Kidney (tissue), 14 donors: ENCODE data around the gene PDE10A. TPM values are rescaled to one million over a fixed set of nuclear protein-coding genes. Genes with fewer than 3 reads are reported as not detected.

Source experiments
- DNase-seq, 5 donors: peaks; one replicate each; pipeline ENCODE4 v3.0.0-alpha.2; 2013 to 2020
- FAIRE-seq: peaks from 2 replicates; lab custom pipeline; 2012; peaks lifted over from hg19 to GRCh38; lab: Jason Lieb, UNC
- H3K27ac ChIP-seq, 2 donors: one replicate each; pipeline ENCODE4 v1.7.0; 2013; ENCODE audit warnings: low read depth in 2 of 2, low read length in 2 of 2, inconsistent platforms in 1 of 2
- H3K27me3 ChIP-seq: one replicate; pipeline ENCODE4 v1.7.1; 2013; ENCODE audit warnings: low read length, inconsistent platforms; ENCODE audit not compliant: control insufficient read depth, insufficient read depth
- H3K36me3 ChIP-seq, 3 donors: one replicate each; pipeline versions ENCODE4 v1.7.0 to v1.7.1; 2013; ENCODE audit warnings: low read length in 3 of 3, control low read depth in 1 of 3, inconsistent platforms in 1 of 3; ENCODE audit not compliant: insufficient read depth in 3 of 3, control insufficient read depth in 2 of 3
- H3K4me1 ChIP-seq, 3 donors: one replicate each; pipeline versions ENCODE4 v1.7.0 to v1.7.1; 2013; ENCODE audit warnings: low read length in 3 of 3, inconsistent platforms in 1 of 3, low read depth in 1 of 3; ENCODE audit not compliant: control insufficient read depth in 2 of 3, insufficient read depth in 2 of 3
- H3K4me3 ChIP-seq, 3 donors: one replicate each; pipeline versions ENCODE4 v1.7.0 to v1.8.1; 2013; ENCODE audit warnings: low read length in 3 of 3, control low read depth in 1 of 3, inconsistent platforms in 1 of 3
- H3K9ac ChIP-seq, 3 donors: one replicate each; pipeline versions ENCODE4 v1.7.0 to v1.7.1; 2013; ENCODE audit warnings: low read length in 3 of 3, control low read depth in 1 of 3, inconsistent platforms in 1 of 3
- H3K9me3 ChIP-seq, 3 donors: one replicate each; pipeline versions ENCODE4 v1.7.0 to v1.7.1; 2013; ENCODE audit warnings: low read length in 3 of 3, control low read depth in 1 of 3, inconsistent platforms in 1 of 3; ENCODE audit not compliant: control insufficient read depth in 2 of 3, insufficient read depth in 1 of 3
- CTCF ChIP-seq: IDR thresholded peaks from 3 replicates; pipeline ENCODE4 v1.5.1; 2012; ENCODE audit warnings: mild to moderate bottlenecking, moderate library complexity, borderline replicate concordance; ENCODE audit not compliant: insufficient read depth; ENCODE audit errors: extremely low read depth
- intact Hi-C: fragments of 100-400 bp; cut with DNase I; formaldehyde crosslinking; loops from one replicate; pipeline ENCODE4 v1.11.1; 2022
- polyA plus RNA-seq: library from polyadenylated mRNA; stranded (reverse); fragments of 350-450 nt; fragmentation: Illumina TruSeq; extraction: RNeasy Lipid Tissue Mini Kit (QIAGEN cat#74804); gene quantifications from one replicate; pipeline ENCODE4 v1.2.3, GENCODE V29; 2014; ENCODE audit warnings: low read depth, low replicate concordance; ENCODE audit not compliant: insufficient read depth
- total RNA-seq: library from RNA; stranded (reverse); fragmentation: NEBNext Ultra II Directional; extraction: Animal tissue kit (Norgen Biotek cat#: 25700); gene quantifications from one replicate; pipeline ENCODE4 v1.2.1, GENCODE V29; 2021
- donor health status: control.
- donor health status: control.
- donor health status: control.
- donor health status: control.
- donor health status: control.
- donor health status: DM: yes; HTN: yes; CAD: no.
- donor health status: Normal renal cell carcinoma (clear cell type).

The PDE10A gene
- total and polyA plus RNA-seq, 2 donors from 2014 or later: 4.8 to 23.1 TPM

DNA sequence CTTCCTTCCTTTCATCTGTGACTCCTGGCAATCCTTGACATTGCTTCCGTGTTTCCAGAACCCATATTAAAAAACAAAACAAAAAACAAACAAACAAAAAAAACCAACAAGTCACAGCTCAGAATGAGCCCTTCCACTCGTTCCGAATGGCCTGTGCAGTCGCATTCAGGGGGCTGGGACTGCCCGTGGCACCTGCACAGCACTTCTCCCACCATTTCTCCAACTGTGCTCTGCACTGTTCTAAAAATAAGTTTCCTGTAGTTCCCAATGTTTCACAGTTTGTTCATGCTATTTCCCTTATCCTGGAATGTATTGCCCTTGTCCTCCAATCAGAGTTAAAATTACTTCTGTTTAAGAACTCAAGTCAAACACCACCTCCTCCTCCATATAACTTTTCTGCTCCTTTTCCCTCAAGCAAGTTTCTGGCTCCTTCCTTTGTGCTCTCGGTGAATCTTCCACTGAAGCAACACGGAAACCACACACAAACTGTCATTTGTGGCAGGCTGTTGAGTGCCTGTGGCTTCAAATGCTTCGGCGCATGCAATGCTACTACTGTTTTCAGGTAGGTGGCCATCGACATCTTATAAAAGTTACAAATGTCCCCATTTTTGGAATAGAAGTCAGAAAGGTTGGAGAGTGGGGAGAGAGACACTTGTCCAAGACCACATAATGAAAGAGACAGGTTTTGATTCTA is 57.7 kb downstream of the PDE10A start:
- FAIRE-seq: no peak
- H3K27me3 ChIP-seq: no peaks in the 10 kb centered on the region
- no peak for DNase-seq
- no peak for TF ChIP-seq CTCF
- peak overlapping the region in 1 of 3 donors; percentile 34 for H3K9ac ChIP-seq
- no peaks in the 10 kb centered on the region for H3K36me3 ChIP-seq
- H3K27ac ChIP-seq: peak overlapping the region; percentile 34 to 44
- intact Hi-C loops: no loop called here
- H3K4me3 ChIP-seq: peak overlapping the region in 2 of 3 donors; percentile 40 to 47
- H3K4me1 ChIP-seq: peaks cover 0 to 7% (median 7%) of the 10 kb centered on the region in 3 donors
- H3K9me3 ChIP-seq: no peaks in the 10 kb centered on the region

DNA sequence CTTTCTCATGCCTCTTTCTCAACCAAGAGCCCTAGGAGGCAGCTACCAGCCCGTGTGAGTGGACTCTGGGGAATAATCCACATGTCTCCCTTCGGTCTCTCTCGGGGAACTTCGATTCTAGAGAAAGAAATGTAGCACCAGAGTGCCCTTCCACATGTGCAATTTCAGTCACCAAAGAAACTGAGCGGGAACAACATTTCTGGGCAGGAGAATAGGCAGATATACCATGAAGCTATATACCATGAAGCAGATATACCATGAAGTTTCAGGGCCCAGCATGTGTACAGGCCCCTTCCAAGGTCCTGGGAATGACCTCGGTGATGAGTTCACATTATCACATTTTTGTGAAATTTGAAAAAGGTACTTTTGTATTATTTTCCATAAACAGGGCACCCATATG is 60.8 kb downstream of the PDE10A start:
- no peak for DNase-seq
- Histone ChIP-seq H3K27me3 (no peaks in the 10 kb centered on the region), H3K9me3 (no peaks in the 10 kb centered on the region), H3K4me3 (no peak overlapping the region), H3K4me1 (peaks cover 0 to 7% (median 7%) of the 10 kb centered on the region in 3 donors), H3K9ac (no peak overlapping the region), H3K27ac (no peak overlapping the region), H3K36me3 (no peaks in the 10 kb centered on the region)
- intact Hi-C loops: no loop called here
- FAIRE-seq: no peak
- TF ChIP-seq CTCF: no peak

- H3K27ac ChIP-seq: peak overlapping the region in 1 of 2 donors; percentile 16
- intact Hi-C loops: no loop called here
- FAIRE-seq: no peak
Observed at GRCh38 chr6:165600606-165601005, 62.4 kb downstream of the PDE10A start.

More at GRCh38 chr6:165600606-165601005, 62.4 kb downstream of the PDE10A start:
- no peak for TF ChIP-seq CTCF
- no peak for DNase-seq
- H3K9ac ChIP-seq: peak overlapping the region in 1 of 3 donors; percentile 9
- H3K9me3 ChIP-seq: no peaks in the 10 kb centered on the region
- H3K4me1 ChIP-seq: peaks cover 0 to 7% (median 0%) of the 10 kb centered on the region in 3 donors
- H3K27me3 ChIP-seq: no peaks in the 10 kb centered on the region
- H3K36me3 ChIP-seq: no peaks in the 10 kb centered on the region
- H3K4me3 ChIP-seq: no peak overlapping the region
